Stimulated activated naive CD8-positive, alpha-beta T cell treated with anti-CD3 and anti-CD28 coated beads, Interleukin-15, Interleukin-2, amounts not matched to agents 100 ng/mL and 50 ng/mL, for 24 hours (primary cell): Measurements from ENCODE around the gene RNF212.

Experiments used
- H3K27ac Mint-ChIP-seq: one replicate; pipeline ENCODE4 v1.8.0; 2021; ENCODE audit warnings: mild to moderate bottlenecking, mixed read lengths
- H3K27me3 Mint-ChIP-seq: one replicate; pipeline ENCODE4 v1.8.0; 2021; ENCODE audit warnings: mixed read lengths
- H3K36me3 Mint-ChIP-seq: one replicate; pipeline ENCODE4 v1.8.0; 2021; ENCODE audit warnings: low read depth, mixed read lengths
- H3K4me1 Mint-ChIP-seq: one replicate; pipeline ENCODE4 v1.8.0; 2021; ENCODE audit warnings: low read depth, mixed read lengths
- H3K4me3 Mint-ChIP-seq: one replicate; pipeline ENCODE4 v1.8.0; 2021; ENCODE audit warnings: mild to moderate bottlenecking, mixed read lengths
- H3K9me3 Mint-ChIP-seq: one replicate; pipeline ENCODE4 v1.8.0; 2021; ENCODE audit warnings: mixed read lengths

Gene RNF212

GRCh38 chr4:1074077-1074476, 39.3 kb downstream of the RNF212 start:
- H3K4me3 Mint-ChIP-seq, result no peak overlapping the region
- peaks cover 16% of the 10 kb centered on the region for H3K27me3 Mint-ChIP-seq
- no peaks in the 10 kb centered on the region for H3K36me3 Mint-ChIP-seq

DNA sequence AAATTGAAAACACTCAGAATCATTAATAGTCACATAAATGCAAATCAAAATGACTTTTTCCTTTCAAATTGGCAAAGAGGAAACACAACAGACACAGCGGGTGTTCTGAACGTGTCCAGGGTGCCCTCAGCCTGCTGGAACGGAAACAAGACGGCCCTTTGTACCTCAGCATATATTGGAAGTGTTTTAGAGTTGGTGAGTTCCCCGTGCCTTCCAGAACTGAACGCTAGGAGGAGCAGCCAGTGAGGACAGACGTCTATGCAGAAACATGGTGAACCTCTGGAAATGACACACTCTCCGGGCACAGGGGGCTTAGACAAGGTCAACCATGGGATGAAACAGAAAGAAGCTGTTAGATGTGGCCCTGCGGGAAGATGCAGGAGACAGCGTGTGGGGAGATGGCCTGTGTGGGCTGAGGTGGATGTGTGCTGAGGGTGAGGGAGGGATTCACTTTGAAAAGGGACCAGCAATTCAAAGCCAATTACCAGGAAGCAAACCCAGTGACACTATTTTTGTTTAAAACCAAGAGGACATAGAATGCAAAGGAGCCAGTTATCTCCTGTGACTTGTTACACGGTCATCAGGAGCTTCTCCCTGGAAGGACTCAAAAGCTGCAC, 40.4 kb downstream of the RNF212 start:
- Mint-ChIP-seq H3K36me3 (no peaks in the 10 kb centered on the region), H3K4me3 (no peak overlapping the region), H3K9me3 (no peaks in the 10 kb centered on the region), H3K4me1 (peaks cover 12% of the 10 kb centered on the region), H3K27me3 (peaks cover 18% of the 10 kb centered on the region), H3K27ac (no peak overlapping the region)

More at GRCh38 chr4:1074077-1074476, 39.3 kb downstream of the RNF212 start:
- H3K4me1 Mint-ChIP-seq, result peaks cover 12% of the 10 kb centered on the region
- no peaks in the 10 kb centered on the region for H3K9me3 Mint-ChIP-seq
- no peak overlapping the region for H3K27ac Mint-ChIP-seq

GRCh38 chr4:1069394-1069793, 44.0 kb downstream of the RNF212 start:
- H3K4me1 Mint-ChIP-seq, result peaks cover 12% of the 10 kb centered on the region
- peaks cover 34% of the 10 kb centered on the region for H3K27me3 Mint-ChIP-seq
- no peaks in the 10 kb centered on the region for H3K36me3 Mint-ChIP-seq
- H3K4me3 Mint-ChIP-seq, result no peak overlapping the region
- no peak overlapping the region for H3K27ac Mint-ChIP-seq
- peaks cover 3% of the 10 kb centered on the region for H3K9me3 Mint-ChIP-seq

GRCh38 chr4:1065732-1066131, 47.6 kb downstream of the RNF212 start:
- Mint-ChIP-seq H3K9me3 (peaks cover 7% of the 10 kb centered on the region), H3K4me3 (no peak overlapping the region), H3K27ac (no peak overlapping the region), H3K27me3 (peaks cover 51% of the 10 kb centered on the region), H3K4me1 (peaks cover 8% of the 10 kb centered on the region), H3K36me3 (no peaks in the 10 kb centered on the region)

DNA sequence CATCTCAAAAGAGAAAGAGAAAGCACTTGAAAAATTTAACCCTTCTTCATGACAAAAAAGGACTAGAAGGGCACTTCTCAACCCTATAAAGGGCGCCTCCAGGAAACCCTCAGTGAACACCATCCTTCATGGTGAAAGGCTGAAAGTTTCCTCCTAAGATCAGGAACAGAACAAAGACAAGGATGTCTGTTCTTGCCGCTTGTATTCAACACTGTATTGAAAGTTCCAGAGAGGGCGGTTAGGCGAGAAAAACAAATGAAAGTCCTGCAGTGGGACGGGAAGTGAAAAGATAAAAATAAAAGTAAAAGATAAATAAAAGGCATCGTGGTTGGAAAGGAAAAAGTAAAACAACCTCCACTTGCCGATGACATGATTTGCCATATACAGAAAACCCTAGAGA, 50.9 kb downstream of the RNF212 start:
- peak overlapping the region; percentile 31 for H3K4me3 Mint-ChIP-seq
- H3K27me3 Mint-ChIP-seq, result peaks cover 37% of the 10 kb centered on the region

GRCh38 chr4:1061760-1062159, 51.6 kb downstream of the RNF212 start:
- Mint-ChIP-seq H3K4me1 (peaks cover 8% of the 10 kb centered on the region), H3K4me3 (no peak overlapping the region), H3K27ac (no peak overlapping the region), H3K27me3 (peaks cover 31% of the 10 kb centered on the region), H3K36me3 (no peaks in the 10 kb centered on the region), H3K9me3 (peaks cover 7% of the 10 kb centered on the region)

More for the DNA sequence above, 50.9 kb downstream of the RNF212 start:
- Mint-ChIP-seq H3K36me3 (no peaks in the 10 kb centered on the region), H3K4me1 (peaks cover 8% of the 10 kb centered on the region), H3K9me3 (peaks cover 7% of the 10 kb centered on the region), H3K27ac (no peak overlapping the region)

DNA sequence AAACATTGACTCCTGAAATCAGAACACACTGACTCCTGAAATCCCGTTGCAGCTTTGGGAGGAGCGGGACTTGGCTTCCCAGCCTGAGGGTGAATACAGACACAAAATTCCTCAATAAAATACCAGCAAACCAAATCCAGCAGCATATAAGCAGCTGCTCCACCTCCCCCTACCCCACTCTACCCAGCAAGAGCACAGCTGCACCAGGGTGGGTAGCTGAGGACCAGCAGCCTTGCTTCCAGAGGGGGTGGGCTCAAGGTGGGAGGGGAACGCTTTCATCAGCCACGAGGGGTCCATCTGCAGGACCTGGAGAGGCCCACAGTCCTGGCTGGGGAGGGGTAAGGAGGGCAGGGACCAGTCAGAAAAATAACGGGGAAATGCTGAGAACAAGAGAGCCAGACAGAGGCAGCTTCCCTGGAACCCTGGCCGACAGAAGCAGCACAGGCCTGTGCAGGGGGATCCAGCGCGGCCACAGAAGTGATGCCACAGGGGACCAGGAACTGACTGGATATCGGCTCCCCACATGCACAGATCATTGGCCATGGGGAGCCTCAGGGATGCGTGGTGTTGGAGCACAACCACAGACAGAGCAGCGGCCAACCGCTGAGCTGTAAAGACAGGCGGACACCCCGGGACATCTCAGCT, 52.2 kb downstream of the RNF212 start:
- Mint-ChIP-seq H3K4me1 (peaks cover 11% of the 10 kb centered on the region), H3K4me3 (no peak overlapping the region), H3K9me3 (peaks cover 7% of the 10 kb centered on the region), H3K27ac (no peak overlapping the region), H3K36me3 (no peaks in the 10 kb centered on the region), H3K27me3 (peaks cover 29% of the 10 kb centered on the region)

- H3K9me3 Mint-ChIP-seq, result peaks cover 7% of the 10 kb centered on the region
These were observed 52.7 kb downstream of the RNF212 start for GRCh38 chr4:1060621-1061020.

DNA sequence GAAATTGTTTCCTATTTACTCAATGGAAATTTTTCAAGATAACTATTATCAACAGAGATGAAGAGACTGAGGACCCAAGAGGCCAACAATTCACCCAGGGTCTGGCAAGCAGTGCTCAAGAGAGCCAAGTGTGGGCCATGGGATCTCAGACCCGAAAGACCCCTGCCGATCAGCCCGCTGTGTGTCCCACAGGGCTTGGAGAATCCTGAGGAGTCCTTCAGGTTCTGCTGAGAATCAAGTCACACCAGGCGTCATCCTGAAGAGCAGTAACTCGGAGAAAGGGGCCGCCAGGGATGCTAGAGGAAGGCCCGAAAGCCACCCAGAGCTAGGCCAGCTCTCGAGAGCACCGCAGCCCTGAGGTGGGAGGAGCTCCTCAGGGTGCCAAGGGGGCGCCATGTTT, 53.2 kb downstream of the RNF212 start:
- Mint-ChIP-seq H3K4me1 (peaks cover 20% of the 10 kb centered on the region), H3K4me3 (no peak overlapping the region), H3K27ac (no peak overlapping the region), H3K27me3 (peaks cover 29% of the 10 kb centered on the region), H3K9me3 (peaks cover 7% of the 10 kb centered on the region), H3K36me3 (no peaks in the 10 kb centered on the region)

More at GRCh38 chr4:1060621-1061020, 52.7 kb downstream of the RNF212 start:
- no peaks in the 10 kb centered on the region for H3K36me3 Mint-ChIP-seq
- peaks cover 29% of the 10 kb centered on the region for H3K27me3 Mint-ChIP-seq
- peaks cover 17% of the 10 kb centered on the region for H3K4me1 Mint-ChIP-seq
- no peak overlapping the region for H3K27ac Mint-ChIP-seq
- H3K4me3 Mint-ChIP-seq, result no peak overlapping the region

GRCh38 chr4:1058997-1059665, 54.2 kb downstream of the RNF212 start:
- peaks cover 4% of the 10 kb centered on the region for H3K9me3 Mint-ChIP-seq
- H3K4me3 Mint-ChIP-seq, result no peak overlapping the region
- H3K27me3 Mint-ChIP-seq, result peaks cover 21% of the 10 kb centered on the region
- peaks cover 20% of the 10 kb centered on the region for H3K4me1 Mint-ChIP-seq
- no peaks in the 10 kb centered on the region for H3K36me3 Mint-ChIP-seq
- H3K27ac Mint-ChIP-seq, result no peak overlapping the region

DNA sequence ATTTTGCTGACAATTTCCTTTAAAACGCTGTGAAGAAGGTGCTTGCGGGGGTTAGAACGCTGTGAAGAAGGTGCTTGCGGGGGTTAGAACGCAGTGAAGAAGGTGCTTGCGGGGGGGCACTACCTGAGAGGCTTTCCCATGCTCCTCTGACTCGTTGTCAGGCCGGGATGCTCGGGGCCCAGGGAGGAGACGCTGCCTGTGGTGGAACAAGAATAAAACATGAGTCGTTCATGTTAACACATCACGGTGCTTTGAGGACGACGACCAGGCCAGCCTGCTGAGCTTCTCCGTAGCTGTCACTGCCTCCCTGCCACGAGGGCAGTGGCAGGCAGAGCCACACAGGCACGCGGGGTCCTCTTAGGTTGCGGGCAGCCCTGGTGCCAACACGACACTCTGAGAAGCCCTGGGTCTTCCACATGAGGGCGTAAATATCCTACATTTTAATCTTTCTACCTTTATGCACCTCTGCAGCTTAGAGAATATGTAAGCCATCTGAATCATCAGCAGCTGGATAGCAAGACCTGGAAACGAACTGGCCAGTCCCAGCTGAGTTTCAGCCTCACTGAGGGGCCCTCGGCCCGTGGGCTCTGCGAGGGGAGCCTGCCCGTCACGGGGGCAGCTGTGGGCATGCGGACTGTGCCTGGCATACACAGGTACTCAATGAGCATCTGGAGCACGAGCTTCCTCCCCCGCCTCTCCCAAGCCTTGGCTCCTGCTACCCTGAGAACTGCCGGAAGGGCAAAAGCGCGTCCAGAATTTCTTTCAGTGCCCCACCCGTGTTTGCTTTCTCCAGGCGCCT, 55.0 kb downstream of the RNF212 start:
- Mint-ChIP-seq H3K4me3 (no peak overlapping the region), H3K9me3 (peaks cover 4% of the 10 kb centered on the region), H3K4me1 (peaks cover 20% of the 10 kb centered on the region), H3K27me3 (peaks cover 18% of the 10 kb centered on the region), H3K36me3 (no peaks in the 10 kb centered on the region), H3K27ac (no peak overlapping the region)

- Mint-ChIP-seq H3K36me3 (no peaks in the 10 kb centered on the region), H3K4me3 (no peak overlapping the region), H3K27me3 (peaks cover 9% of the 10 kb centered on the region), H3K9me3 (no peaks in the 10 kb centered on the region), H3K4me1 (peaks cover 20% of the 10 kb centered on the region), H3K27ac (no peak overlapping the region)
These were observed 56.0 kb downstream of the RNF212 start for GRCh38 chr4:1057403-1057745.

- Mint-ChIP-seq H3K4me3 (no peak overlapping the region), H3K36me3 (no peaks in the 10 kb centered on the region), H3K9me3 (no peaks in the 10 kb centered on the region), H3K27me3 (peaks cover 4% of the 10 kb centered on the region), H3K4me1 (peaks cover 15% of the 10 kb centered on the region), H3K27ac (no peak overlapping the region)
These were observed 56.5 kb downstream of the RNF212 start for GRCh38 chr4:1056671-1057402.
